ENCODE measurements around the gene GPATCH2L.

DNA sequence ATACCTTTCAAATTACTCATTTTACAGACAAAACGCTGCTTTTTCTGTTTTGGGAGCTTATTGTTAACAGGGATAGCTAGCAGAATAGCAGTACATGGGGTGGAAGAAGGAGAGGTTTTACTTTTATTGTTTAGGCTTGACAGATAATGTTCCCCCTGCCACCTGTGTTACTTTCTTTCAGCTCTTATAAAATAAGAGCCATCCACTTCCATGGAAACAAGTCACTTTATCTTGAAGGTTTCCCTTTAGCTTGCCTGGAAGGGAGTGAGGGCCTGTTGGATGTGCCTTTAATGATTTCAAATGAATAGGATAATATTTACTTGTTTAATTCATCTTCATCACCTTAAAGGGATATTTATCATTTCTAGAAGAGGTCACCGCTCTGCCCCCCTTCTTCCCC, 23.3 kb downstream of the GPATCH2L start:
- TF ChIP-seq TAF1 (IDR thresholded peaks at IDR 0.05; ENCODE audit: borderline replicate concordance, low read depth, low read length) (no peak), POLR2AphosphoS5 (IDR thresholded peaks at IDR 0.05; ENCODE audit: low read depth, low read length) (no peak)

All from GM12892 (cell line).